GM12801 (cell line): ENCODE data around the gene SYTL3.

Source experiments
- TF ChIP-seq, protein P1 (sequence below): IDR thresholded peaks from one replicate; pipeline ENCODE4 v1.5.1; 2011; ENCODE audit warnings: control low read depth; ENCODE audit not compliant: insufficient read length; ENCODE audit errors: extremely low read depth

SYTL3 gene

GRCh38 chr6:158698931-158699330 is 49.1 kb downstream of the SYTL3 start:
- TF ChIP-seq, protein P1, sequence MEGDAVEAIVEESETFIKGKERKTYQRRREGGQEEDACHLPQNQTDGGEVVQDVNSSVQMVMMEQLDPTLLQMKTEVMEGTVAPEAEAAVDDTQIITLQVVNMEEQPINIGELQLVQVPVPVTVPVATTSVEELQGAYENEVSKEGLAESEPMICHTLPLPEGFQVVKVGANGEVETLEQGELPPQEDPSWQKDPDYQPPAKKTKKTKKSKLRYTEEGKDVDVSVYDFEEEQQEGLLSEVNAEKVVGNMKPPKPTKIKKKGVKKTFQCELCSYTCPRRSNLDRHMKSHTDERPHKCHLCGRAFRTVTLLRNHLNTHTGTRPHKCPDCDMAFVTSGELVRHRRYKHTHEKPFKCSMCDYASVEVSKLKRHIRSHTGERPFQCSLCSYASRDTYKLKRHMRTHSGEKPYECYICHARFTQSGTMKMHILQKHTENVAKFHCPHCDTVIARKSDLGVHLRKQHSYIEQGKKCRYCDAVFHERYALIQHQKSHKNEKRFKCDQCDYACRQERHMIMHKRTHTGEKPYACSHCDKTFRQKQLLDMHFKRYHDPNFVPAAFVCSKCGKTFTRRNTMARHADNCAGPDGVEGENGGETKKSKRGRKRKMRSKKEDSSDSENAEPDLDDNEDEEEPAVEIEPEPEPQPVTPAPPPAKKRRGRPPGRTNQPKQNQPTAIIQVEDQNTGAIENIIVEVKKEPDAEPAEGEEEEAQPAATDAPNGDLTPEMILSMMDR: no peak

DNA sequence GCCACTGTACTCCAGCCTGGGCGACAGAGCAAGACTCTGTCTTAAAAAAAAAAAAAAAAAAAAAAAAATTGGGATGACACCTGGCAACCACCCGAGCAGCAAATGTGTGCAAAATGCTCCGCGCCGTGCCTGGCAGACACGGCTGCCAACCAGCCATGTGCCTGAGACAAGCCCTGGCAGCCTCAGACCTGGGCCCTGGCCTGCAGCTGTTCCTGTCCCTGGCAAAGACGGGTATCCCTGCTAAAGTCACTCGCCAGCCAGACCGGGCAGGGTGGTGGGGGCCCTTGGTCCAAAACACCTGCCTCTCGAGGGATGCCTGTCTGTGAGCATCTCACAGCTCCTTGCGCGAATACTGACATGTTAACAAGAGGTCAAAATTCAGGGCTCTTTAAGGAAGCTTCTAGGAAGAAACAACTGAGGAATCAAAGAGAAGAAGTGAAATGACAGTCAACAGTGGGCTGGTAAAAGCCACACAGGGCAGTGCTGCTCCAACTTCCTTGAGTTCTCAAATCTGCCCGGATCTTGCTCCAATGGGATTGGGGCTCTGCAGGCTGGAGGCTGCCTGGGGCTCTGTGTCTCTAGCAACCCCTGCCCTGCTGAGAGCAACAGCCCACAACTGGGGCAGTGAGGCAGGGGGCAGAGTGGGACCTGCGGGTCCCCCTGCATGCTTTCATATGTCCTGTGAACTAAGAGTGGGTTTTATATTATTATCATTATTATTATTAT is 53.4 kb downstream of the SYTL3 start:
- TF ChIP-seq, protein P1: no peak

- TF ChIP-seq, protein P1: no peak
These were observed 54.3 kb downstream of the SYTL3 start for GRCh38 chr6:158703837-158704822.

- TF ChIP-seq, protein P1: no peak
These were observed 55.7 kb downstream of the SYTL3 start for GRCh38 chr6:158705386-158706126.

DNA sequence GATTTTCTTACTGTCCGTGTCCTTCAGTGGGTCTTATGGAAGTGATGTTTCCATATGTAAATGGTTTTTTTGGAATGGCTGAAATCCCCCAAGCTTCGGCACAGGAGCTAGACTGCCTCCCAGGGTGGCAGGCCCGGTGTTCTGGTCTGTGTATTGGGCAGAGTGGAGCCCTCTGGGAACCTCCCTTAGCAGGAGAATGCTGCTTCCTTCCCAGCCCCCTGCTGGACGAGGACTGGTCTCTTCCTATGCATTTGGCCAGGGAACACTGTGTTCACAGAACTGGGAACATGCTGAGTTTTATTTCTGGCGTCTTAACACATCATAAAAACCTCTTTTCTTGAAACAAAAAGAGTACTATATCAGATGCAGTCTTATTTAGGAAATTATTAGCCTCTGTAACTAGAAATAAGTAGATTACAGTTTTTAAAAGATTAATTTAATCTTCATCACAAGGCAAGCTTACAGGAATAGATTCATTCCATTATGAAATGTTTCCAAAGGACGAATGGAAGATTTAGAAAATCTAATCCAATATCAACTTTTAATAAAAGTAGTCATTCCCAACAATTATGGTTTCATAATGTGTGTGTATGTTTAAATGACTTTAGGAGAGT is 56.6 kb downstream of the SYTL3 start:
- TF ChIP-seq, protein P1: no peak

GRCh38 chr6:158707120-158707820 is 57.4 kb downstream of the SYTL3 start:
- TF ChIP-seq, protein P1: no peak
